Neutrophil (primary cell): ENCODE measurements around the gene PRDX2.
A peak's percentile ranks its signal among the peaks of the same experiment; 100 is the strongest.
"Not testable (repeated sequence)": the region's sequence is repeated elsewhere in the genome, so short reads cannot be mapped to it uniquely, and the experiment has no call there.

Experiments used
- H3K27ac ChIP-seq: fragments of 200-600 bp; sonication (generic); 2 replicates; pipeline ENCODE4 v1.5.1; 2016; ENCODE audit warnings: mild to moderate bottlenecking, moderate library complexity
- H3K27me3 ChIP-seq: fragments of 200-600 bp; sonication (generic); 2 replicates; pipeline ENCODE4 v1.6.0; 2016; ENCODE audit warnings: mild to moderate bottlenecking
- H3K36me3 ChIP-seq: fragments of 200-600 bp; sonication (generic); 2 replicates; pipeline ENCODE4 v1.5.1; 2017
- H3K4me1 ChIP-seq, 2 experiments: fragments of 200-600 bp in 1 of 2; sonication (generic) in 1 of 2; 1 replicate in 1 of 2; 2 replicates in 1 of 2; pipeline versions ENCODE4 v1.5.1 to v1.6.1; 2013 to 2016; ENCODE audit warnings: low read depth in 1 of 2, low read length in 1 of 2, mild to moderate bottlenecking in 1 of 2, moderate library complexity in 1 of 2; ENCODE audit not compliant: control insufficient read depth in 1 of 2, insufficient read depth in 1 of 2
- H3K4me3 ChIP-seq, 2 experiments: fragments of 200-600 bp in 1 of 2; sonication (generic) in 1 of 2; 1 replicate in 1 of 2; 2 replicates in 1 of 2; pipeline ENCODE4 v1.5.1; 2013 to 2016; ENCODE audit warnings: low read depth in 1 of 2, low read length in 1 of 2, mild to moderate bottlenecking in 1 of 2, moderate library complexity in 1 of 2
- H3K9me3 ChIP-seq: fragments of 200-600 bp; sonication (generic); 2 replicates; pipeline ENCODE4 v1.5.1; 2016
- TF ChIP-seq, protein P1 (sequence below): fragments of 200-600 bp; sonication (generic); IDR thresholded peaks from 2 replicates; pipeline ENCODE4 v1.5.1; 2016; ENCODE audit warnings: antibody characterized with exemption

PRDX2 gene

GRCh38 chr19:12800466-12800770 is 1.2 kb downstream of the PRDX2 start:
- no peaks in the 10 kb centered on the region for H3K36me3 ChIP-seq
- peaks cover 49% of the 10 kb centered on the region for H3K27me3 ChIP-seq
- H3K27ac ChIP-seq = no peak overlapping the region
- H3K9me3 ChIP-seq = no peaks in the 10 kb centered on the region
- peaks cover 28 to 29% of the 10 kb centered on the region in 2 experiments for H3K4me1 ChIP-seq
- no peak overlapping the region for H3K4me3 ChIP-seq
- TF ChIP-seq, protein P1, sequence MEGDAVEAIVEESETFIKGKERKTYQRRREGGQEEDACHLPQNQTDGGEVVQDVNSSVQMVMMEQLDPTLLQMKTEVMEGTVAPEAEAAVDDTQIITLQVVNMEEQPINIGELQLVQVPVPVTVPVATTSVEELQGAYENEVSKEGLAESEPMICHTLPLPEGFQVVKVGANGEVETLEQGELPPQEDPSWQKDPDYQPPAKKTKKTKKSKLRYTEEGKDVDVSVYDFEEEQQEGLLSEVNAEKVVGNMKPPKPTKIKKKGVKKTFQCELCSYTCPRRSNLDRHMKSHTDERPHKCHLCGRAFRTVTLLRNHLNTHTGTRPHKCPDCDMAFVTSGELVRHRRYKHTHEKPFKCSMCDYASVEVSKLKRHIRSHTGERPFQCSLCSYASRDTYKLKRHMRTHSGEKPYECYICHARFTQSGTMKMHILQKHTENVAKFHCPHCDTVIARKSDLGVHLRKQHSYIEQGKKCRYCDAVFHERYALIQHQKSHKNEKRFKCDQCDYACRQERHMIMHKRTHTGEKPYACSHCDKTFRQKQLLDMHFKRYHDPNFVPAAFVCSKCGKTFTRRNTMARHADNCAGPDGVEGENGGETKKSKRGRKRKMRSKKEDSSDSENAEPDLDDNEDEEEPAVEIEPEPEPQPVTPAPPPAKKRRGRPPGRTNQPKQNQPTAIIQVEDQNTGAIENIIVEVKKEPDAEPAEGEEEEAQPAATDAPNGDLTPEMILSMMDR = no peak

- peaks cover 49% of the 10 kb centered on the region for H3K27me3 ChIP-seq
- no peaks in the 10 kb centered on the region for H3K36me3 ChIP-seq
- no peak overlapping the region for H3K27ac ChIP-seq
- no peaks in the 10 kb centered on the region for H3K9me3 ChIP-seq
- no peak overlapping the region for H3K4me3 ChIP-seq
- TF ChIP-seq, protein P1 = no peak
- peaks cover 31 to 33% of the 10 kb centered on the region in 2 experiments for H3K4me1 ChIP-seq
Measured at GRCh38 chr19:12799742-12800465, 1.7 kb downstream of the PRDX2 start.

GRCh38 chr19:12797607-12798006 is 4.0 kb downstream of the PRDX2 start:
- H3K4me3 ChIP-seq, H3K36me3 ChIP-seq, H3K27ac ChIP-seq, H3K9me3 ChIP-seq: not testable (repeated sequence)
- Histone ChIP-seq H3K4me1 (peaks cover 42 to 43% of the 10 kb centered on the region in 2 experiments), H3K27me3 (peaks cover 32% of the 10 kb centered on the region)

- Histone ChIP-seq H3K4me1 (peaks cover 41% of the 10 kb centered on the region in 2 experiments), H3K27ac (no peak overlapping the region), H3K4me3 (no peak overlapping the region), H3K36me3 (peaks cover 8% of the 10 kb centered on the region), H3K27me3 (peaks cover 28% of the 10 kb centered on the region), H3K9me3 (no peaks in the 10 kb centered on the region)
- TF ChIP-seq, protein P1 = no peak
Measured at GRCh38 chr19:12797141-12797587, 4.4 kb downstream of the PRDX2 start.

DNA sequence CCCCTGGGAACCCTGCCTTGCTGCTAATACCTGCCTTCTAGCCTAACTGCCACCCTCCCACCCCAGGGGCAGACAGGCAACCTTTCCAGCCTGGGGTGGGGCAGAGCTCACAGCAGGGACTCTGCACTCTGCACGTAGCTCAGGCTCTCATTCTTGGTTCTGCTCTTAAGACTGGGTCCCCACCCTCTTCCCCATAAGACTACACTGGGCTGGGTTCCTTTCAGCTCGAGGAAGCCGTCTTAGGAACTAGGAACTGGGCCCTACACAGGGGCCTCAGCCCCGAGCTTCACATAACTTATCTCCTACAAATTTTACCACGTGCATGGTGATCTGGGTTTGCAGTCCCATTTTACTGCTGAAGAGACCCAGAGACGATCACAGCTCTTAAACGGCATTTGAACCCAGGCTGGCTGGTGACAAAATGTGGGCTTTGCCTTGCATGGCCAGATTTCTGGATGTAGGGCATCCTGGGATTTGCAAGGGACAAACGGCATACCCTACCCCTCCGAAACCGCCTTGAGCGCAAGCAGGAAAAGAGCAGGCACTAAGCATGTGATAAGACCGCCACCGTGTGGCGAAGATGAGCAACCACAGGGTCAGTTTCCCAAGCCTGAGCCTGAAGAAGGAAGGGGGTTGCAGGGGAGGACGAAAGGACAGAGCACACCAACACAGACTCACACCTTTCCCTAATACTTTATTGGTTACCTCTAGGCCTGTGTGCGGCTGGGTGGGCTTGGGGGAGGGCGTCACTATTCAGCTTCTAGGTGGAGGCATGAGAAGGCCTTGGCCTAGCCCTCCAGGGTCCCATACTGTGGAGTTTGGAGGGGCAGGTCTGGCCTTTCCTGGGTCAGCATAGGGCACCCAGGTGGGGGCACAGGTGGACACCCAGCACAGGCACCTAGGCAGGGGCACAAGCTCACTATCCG is 5.2 kb downstream of the PRDX2 start:
- H3K4me3 ChIP-seq = peak overlapping the region; percentile 47 to 52
- no peaks in the 10 kb centered on the region for H3K9me3 ChIP-seq
- TF ChIP-seq, protein P1 = peak; percentile 96
- H3K4me1 ChIP-seq = peaks cover 34% of the 10 kb centered on the region in 2 experiments
- peaks cover 20% of the 10 kb centered on the region for H3K27me3 ChIP-seq
- H3K36me3 ChIP-seq = peaks cover 8% of the 10 kb centered on the region
- H3K27ac ChIP-seq = peak overlapping the region; percentile 65

DNA sequence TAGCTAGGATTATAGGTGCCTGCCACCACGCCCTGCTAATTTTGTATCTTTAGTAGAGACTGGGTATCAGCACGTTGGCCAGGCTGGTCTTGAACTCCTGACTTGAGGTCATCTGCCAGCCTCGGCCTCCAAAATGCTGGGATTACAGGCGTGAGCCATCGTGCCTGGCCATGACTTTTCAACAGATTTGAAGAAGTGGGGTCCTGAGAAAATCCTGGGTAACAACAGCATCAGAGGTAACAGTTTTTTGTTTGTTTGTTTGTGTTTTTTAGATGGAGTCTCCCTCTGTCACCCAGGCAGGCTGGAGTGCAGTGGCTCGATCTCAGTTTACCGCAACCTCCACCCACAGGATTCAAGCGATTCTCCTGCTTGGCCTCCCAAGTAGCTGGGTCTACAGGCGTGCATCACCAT is 6.6 kb downstream of the PRDX2 start:
- H3K4me3 ChIP-seq = peak overlapping the region; percentile 87 to 99
- H3K27me3 ChIP-seq = peaks cover 6% of the 10 kb centered on the region
- TF ChIP-seq, protein P1 = no peak
- H3K36me3 ChIP-seq = peaks cover 8% of the 10 kb centered on the region
- H3K9me3 ChIP-seq = no peaks in the 10 kb centered on the region
- peaks cover 25 to 33% of the 10 kb centered on the region in 2 experiments for H3K4me1 ChIP-seq
- H3K27ac ChIP-seq = peak overlapping the region; percentile 100
